Measurements from ENCODE around the gene TCF15.

TCF15 gene

GRCh38 chr20:622161-622560 is 12.1 kb upstream of the TCF15 start:
- Histone ChIP-seq H3K9ac (ENCODE audit: low read depth, low read length) (no peak overlapping the region), H3K4me1 (ENCODE audit: control insufficient read depth, insufficient read depth, low read length) (no peaks in the 10 kb centered on the region), H3K9me3 (replicated peaks; ENCODE audit: low read length) (peaks cover 9% of the 10 kb centered on the region), H3K27me3 (ENCODE audit: control insufficient read depth, insufficient read depth, low read length) (peaks cover 66% of the 10 kb centered on the region), H3K36me3 (ENCODE audit: insufficient read depth, low read length) (no peaks in the 10 kb centered on the region), H3K4me2 (ENCODE audit: low read length) (no peak overlapping the region), H3K4me3 (ENCODE audit: low read length) (no peak overlapping the region)

- Histone ChIP-seq H3K9ac (ENCODE audit: low read depth, low read length) (no peak overlapping the region), H3K4me3 (ENCODE audit: low read length) (no peak overlapping the region), H3K9me3 (replicated peaks; ENCODE audit: low read length) (peaks cover 9% of the 10 kb centered on the region), H3K4me2 (ENCODE audit: low read length) (no peak overlapping the region), H3K4me1 (ENCODE audit: control insufficient read depth, insufficient read depth, low read length) (no peaks in the 10 kb centered on the region), H3K36me3 (ENCODE audit: insufficient read depth, low read length) (no peaks in the 10 kb centered on the region), H3K27me3 (ENCODE audit: control insufficient read depth, insufficient read depth, low read length) (peaks cover 66% of the 10 kb centered on the region)
Observed at GRCh38 chr20:621125-621756, 11.1 kb upstream of the TCF15 start.

- Histone ChIP-seq H3K9me3 (replicated peaks; ENCODE audit: low read length) (peaks cover 9% of the 10 kb centered on the region), H3K27me3 (ENCODE audit: control insufficient read depth, insufficient read depth, low read length) (peaks cover 67% of the 10 kb centered on the region), H3K9ac (ENCODE audit: low read depth, low read length) (no peak overlapping the region), H3K36me3 (ENCODE audit: insufficient read depth, low read length) (no peaks in the 10 kb centered on the region), H3K4me2 (ENCODE audit: low read length) (no peak overlapping the region), H3K4me1 (ENCODE audit: control insufficient read depth, insufficient read depth, low read length) (no peaks in the 10 kb centered on the region), H3K4me3 (ENCODE audit: low read length) (no peak overlapping the region)
Observed at GRCh38 chr20:620246-620645, 10.1 kb upstream of the TCF15 start.

GRCh38 chr20:618980-619379 is 8.9 kb upstream of the TCF15 start:
- H3K4me1 ChIP-seq (ENCODE audit: control insufficient read depth, insufficient read depth, low read length), result no peaks in the 10 kb centered on the region
- no peaks in the 10 kb centered on the region for H3K36me3 ChIP-seq (ENCODE audit: insufficient read depth, low read length)
- peaks cover 9% of the 10 kb centered on the region for H3K9me3 ChIP-seq (replicated peaks; ENCODE audit: low read length)
- no peak overlapping the region for H3K4me2 ChIP-seq (ENCODE audit: low read length)
- peaks cover 60% of the 10 kb centered on the region for H3K27me3 ChIP-seq (ENCODE audit: control insufficient read depth, insufficient read depth, low read length)
- no peak overlapping the region for H3K4me3 ChIP-seq (ENCODE audit: low read length)
- no peak overlapping the region for H3K9ac ChIP-seq (ENCODE audit: low read depth, low read length)

- Histone ChIP-seq H3K9ac (ENCODE audit: low read depth, low read length) (no peak overlapping the region), H3K36me3 (ENCODE audit: insufficient read depth, low read length) (no peaks in the 10 kb centered on the region), H3K4me1 (ENCODE audit: control insufficient read depth, insufficient read depth, low read length) (no peaks in the 10 kb centered on the region), H3K9me3 (replicated peaks; ENCODE audit: low read length) (peaks cover 9% of the 10 kb centered on the region), H3K4me3 (ENCODE audit: low read length) (no peak overlapping the region), H3K4me2 (ENCODE audit: low read length) (no peak overlapping the region), H3K27me3 (ENCODE audit: control insufficient read depth, insufficient read depth, low read length) (peaks cover 57% of the 10 kb centered on the region)
Observed at GRCh38 chr20:617934-618690, 8.0 kb upstream of the TCF15 start.

- no peak overlapping the region for H3K4me2 ChIP-seq (ENCODE audit: low read length)
- H3K36me3 ChIP-seq (ENCODE audit: insufficient read depth, low read length), result no peaks in the 10 kb centered on the region
Observed at GRCh38 chr20:615514-615913, 5.4 kb upstream of the TCF15 start.

GRCh38 chr20:611843-612185 is 1.7 kb upstream of the TCF15 start:
- Histone ChIP-seq H3K4me1 (ENCODE audit: control insufficient read depth, insufficient read depth, low read length) (no peaks in the 10 kb centered on the region), H3K36me3 (ENCODE audit: insufficient read depth, low read length) (no peaks in the 10 kb centered on the region), H3K4me2 (ENCODE audit: low read length) (no peak overlapping the region), H3K9me3 (replicated peaks; ENCODE audit: low read length) (no peaks in the 10 kb centered on the region), H3K9ac (ENCODE audit: low read depth, low read length) (no peak overlapping the region), H3K27me3 (ENCODE audit: control insufficient read depth, insufficient read depth, low read length) (peaks cover 62% of the 10 kb centered on the region), H3K4me3 (ENCODE audit: low read length) (no peak overlapping the region)

More at GRCh38 chr20:615514-615913, 5.4 kb upstream of the TCF15 start:
- peaks cover 9% of the 10 kb centered on the region for H3K9me3 ChIP-seq (replicated peaks; ENCODE audit: low read length)
- H3K27me3 ChIP-seq (ENCODE audit: control insufficient read depth, insufficient read depth, low read length), result peaks cover 59% of the 10 kb centered on the region
- no peak overlapping the region for H3K9ac ChIP-seq (ENCODE audit: low read depth, low read length)
- H3K4me1 ChIP-seq (ENCODE audit: control insufficient read depth, insufficient read depth, low read length), result no peaks in the 10 kb centered on the region
- H3K4me3 ChIP-seq (ENCODE audit: low read length), result no peak overlapping the region

- Histone ChIP-seq H3K36me3 (ENCODE audit: insufficient read depth, low read length) (no peaks in the 10 kb centered on the region), H3K4me3 (ENCODE audit: low read length) (no peak overlapping the region), H3K4me1 (ENCODE audit: control insufficient read depth, insufficient read depth, low read length) (no peaks in the 10 kb centered on the region), H3K9ac (ENCODE audit: low read depth, low read length) (no peak overlapping the region), H3K9me3 (replicated peaks; ENCODE audit: low read length) (no peaks in the 10 kb centered on the region), H3K27me3 (ENCODE audit: control insufficient read depth, insufficient read depth, low read length) (peaks cover 64% of the 10 kb centered on the region), H3K4me2 (ENCODE audit: low read length) (no peak overlapping the region)
Observed at GRCh38 chr20:611047-611842, 1.1 kb upstream of the TCF15 start.

GRCh38 chr20:609371-609964 is 641 bp downstream of the TCF15 start:
- Histone ChIP-seq H3K36me3 (ENCODE audit: insufficient read depth, low read length) (no peaks in the 10 kb centered on the region), H3K4me3 (ENCODE audit: low read length) (no peak overlapping the region), H3K9me3 (replicated peaks; ENCODE audit: low read length) (no peaks in the 10 kb centered on the region), H3K27me3 (ENCODE audit: control insufficient read depth, insufficient read depth, low read length) (peaks cover 70% of the 10 kb centered on the region), H3K4me1 (ENCODE audit: control insufficient read depth, insufficient read depth, low read length) (no peaks in the 10 kb centered on the region), H3K4me2 (ENCODE audit: low read length) (no peak overlapping the region), H3K9ac (ENCODE audit: low read depth, low read length) (no peak overlapping the region)

- H3K4me3 ChIP-seq (ENCODE audit: low read length), result no peak overlapping the region
- no peak overlapping the region for H3K9ac ChIP-seq (ENCODE audit: low read depth, low read length)
- no peaks in the 10 kb centered on the region for H3K4me1 ChIP-seq (ENCODE audit: control insufficient read depth, insufficient read depth, low read length)
- peaks cover 70% of the 10 kb centered on the region for H3K27me3 ChIP-seq (ENCODE audit: control insufficient read depth, insufficient read depth, low read length)
- H3K36me3 ChIP-seq (ENCODE audit: insufficient read depth, low read length), result no peaks in the 10 kb centered on the region
- no peaks in the 10 kb centered on the region for H3K9me3 ChIP-seq (replicated peaks; ENCODE audit: low read length)
- H3K4me2 ChIP-seq (ENCODE audit: low read length), result no peak overlapping the region
Observed at GRCh38 chr20:608970-609369, 1.1 kb downstream of the TCF15 start.

- Histone ChIP-seq H3K4me3 (ENCODE audit: low read length) (no peak overlapping the region), H3K27me3 (ENCODE audit: control insufficient read depth, insufficient read depth, low read length) (peaks cover 68% of the 10 kb centered on the region), H3K4me2 (ENCODE audit: low read length) (no peak overlapping the region), H3K4me1 (ENCODE audit: control insufficient read depth, insufficient read depth, low read length) (no peaks in the 10 kb centered on the region), H3K9ac (ENCODE audit: low read depth, low read length) (no peak overlapping the region), H3K9me3 (replicated peaks; ENCODE audit: low read length) (no peaks in the 10 kb centered on the region), H3K36me3 (ENCODE audit: insufficient read depth, low read length) (no peaks in the 10 kb centered on the region)
Observed at GRCh38 chr20:607476-607875, 2.6 kb downstream of the TCF15 start.

Measured in skeletal muscle satellite cell (primary cell).